NCI-H524 treated with DMSO at 0.1 percent for 48 hours (cell line): ENCODE results near the gene NMB.

Experiments used
- DNase-seq: peaks from one replicate; lab custom pipeline; 2025; lab: John Stamatoyannopoulos, UW

Gene NMB

GRCh38 chr15:84611631-84612030, 46.4 kb downstream of the NMB start:
- DNase-seq = no peak

DNA sequence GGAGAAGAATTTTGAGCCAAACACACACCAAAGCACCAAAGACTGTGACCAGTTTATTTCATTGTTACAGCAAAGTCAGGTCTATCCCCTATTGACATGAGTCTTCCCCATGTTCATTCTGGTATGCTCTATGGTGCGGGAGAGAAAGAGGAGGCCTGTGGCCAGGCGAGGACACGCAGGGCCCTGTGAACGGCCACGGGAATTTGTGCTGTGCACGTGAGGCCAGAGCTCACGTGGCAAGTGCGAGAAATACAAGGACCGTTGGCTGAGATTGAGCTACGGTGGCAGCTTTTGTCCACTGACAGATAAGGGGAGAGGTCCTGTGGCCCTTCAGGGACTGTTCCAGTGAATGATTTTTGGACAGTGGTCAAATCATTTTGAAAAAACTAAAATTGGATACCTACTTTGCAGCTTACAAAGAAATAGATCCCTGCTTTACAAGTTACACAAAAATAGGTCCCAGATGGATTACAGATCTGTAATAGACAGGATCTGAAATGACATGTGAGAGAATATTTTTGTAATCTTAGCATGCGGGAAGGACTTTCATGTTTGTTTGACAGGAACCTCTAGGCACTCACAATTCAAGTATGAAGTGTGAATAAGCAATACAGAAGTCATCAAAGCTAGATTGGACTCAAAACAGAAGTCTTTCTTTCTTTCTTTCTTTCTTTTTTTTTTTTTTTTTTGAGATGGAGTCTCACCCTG, 48.0 kb downstream of the NMB start:
- no peak for DNase-seq

- no peak for DNase-seq
These were observed 49.2 kb downstream of the NMB start for GRCh38 chr15:84608707-84609284.

GRCh38 chr15:84606653-84607120, 51.3 kb downstream of the NMB start:
- DNase-seq = no peak

DNA sequence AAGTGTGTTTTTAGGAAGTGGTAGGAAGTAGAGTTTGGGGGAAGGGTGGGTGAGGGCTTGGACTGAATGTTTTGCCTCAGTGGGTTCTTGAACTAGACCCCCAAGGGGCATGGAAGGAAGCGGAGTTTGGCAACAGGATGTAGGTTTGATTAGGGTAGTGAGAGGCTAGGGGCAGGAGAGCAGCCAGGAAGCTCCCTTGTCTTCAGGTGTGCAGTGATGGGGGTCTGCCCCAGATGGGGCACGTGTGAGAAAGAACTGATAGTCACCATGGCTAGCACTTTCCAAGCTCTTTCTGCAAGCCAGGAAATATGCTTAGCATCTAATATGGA, 52.5 kb downstream of the NMB start:
- no peak for DNase-seq
